ENCODE data around the gene EPHA1. TPM values are rescaled to one million over a fixed set of nuclear protein-coding genes. Genes with fewer than 3 reads are reported as not detected.

Gene EPHA1
- polyA plus RNA-seq, 1 of the 3 experiments (the other 2 are of a cell fraction), result 0.49 TPM

GRCh38 chr7:143380646-143381426, 27.8 kb downstream of the EPHA1 start, which contains the start of gene ZYX:
Gene ZYX (plus strand): TSS chr7:143381345. CDS start chr7:143381572, 227 bp downstream.
- peak; percentile 99 for DNase-seq
- ChIA-PET CTCF (interaction anchor here (0.6 to 5.8 kb wide), 34 partner anchors 9 to 521 kb away, joined by 3 to 50 read pairs (median 6); partner anchors contain the start of genes CASP2, EPHA1, GSTK1 and TCAF1), POLR2A (interaction anchor here (0.6 to 1.4 kb wide), 3 partner anchors 18 to 118 kb away, joined by 3 to 5 read pairs (median 4); partner anchors contain the start of genes CASP2 and GSTK1)
- Histone ChIP-seq H3K9me3 (no peaks in the 10 kb centered on the region), H3K4me1 (ENCODE audit: control insufficient read depth in 1 of 2, insufficient read depth in 2 of 2, low read depth in 1 of 2, low read length in 1 of 2) (peaks cover 20 to 50% of the 10 kb centered on the region in 2 experiments; a peak in 3 of 4 replicates), H2AFZ (ENCODE audit: low read depth) (peak within 1 kb of the TSS; percentile 58; the same call in 1 of the 2 replicates), H3K4me3 (ENCODE audit: low read depth in 2 of 2, low read length in 1 of 2) (peak within 1 kb of the TSS; percentile 79 to 99), H3K27me3 (ENCODE audit: insufficient read depth) (no peaks in the 10 kb centered on the region), H4K20me1 (ENCODE audit: insufficient read depth) (peaks cover 40% of the 10 kb centered on the region), H3K4me2 (peak within 1 kb of the TSS; percentile 100), H3K79me2 (ENCODE audit: insufficient read depth) (peaks cover 86% of the 10 kb centered on the region), H3K36me3 (replicated peaks in 1 of 2; ENCODE audit: control insufficient read depth in 1 of 2, insufficient read depth in 2 of 2, low read length in 1 of 2) (peaks cover 16 to 40% of the 10 kb centered on the region in 2 experiments), H3K27ac (ENCODE audit: low read depth in 2 of 2, low read length in 1 of 2) (peak within 1 kb of the TSS; percentile 91 to 100), H3K9me2 (no peaks in the 10 kb centered on the region), H3K9ac (peak within 1 kb of the TSS; percentile 99), H3F3A (replicated peaks; ENCODE audit: insufficient read depth) (peaks cover 23% of the 10 kb centered on the region)
- 0% methylated on average over 19 of the region's 72 CpGs for WGBS (ENCODE audit: low lambda C conversion rate)
- TF ChIP-seq TAF1 (IDR thresholded peaks at IDR 0.05; ENCODE audit: borderline replicate concordance, low read depth, low read length) (peak; percentile 93), GATA2 (CRISPR knock-in tag; IDR thresholded peaks at IDR 0.05) (no peak), IRF3 (IDR thresholded peaks at IDR 0.05; ENCODE audit: low read depth, low read length) (no peak), USF2 (IDR thresholded peaks at IDR 0.05; ENCODE audit: borderline replicate concordance, low read depth, low read length) (no peak), NRF1 (IDR thresholded peaks at IDR 0.05; ENCODE audit: low read depth, low read length) (no peak), ELF1 (IDR thresholded peaks at IDR 0.05) (peak; percentile 34), MXI1 (IDR thresholded peaks at IDR 0.05; ENCODE audit: low read depth, low read length) (no peak), FOSL2 (IDR thresholded peaks at IDR 0.05; ENCODE audit: borderline replicate concordance, low read depth) (peak; percentile 95; the same call in 1 of the 2 replicates), MAX (IDR thresholded peaks at IDR 0.05; ENCODE audit: low read depth) (peak; percentile 40; the same call in 1 of the 2 replicates), ZBTB33 (IDR thresholded peaks at IDR 0.05; ENCODE audit: borderline replicate concordance, low read depth) (peak; percentile 56; the same call in 1 of the 2 replicates), MEF2A (IDR thresholded peaks at IDR 0.05; ENCODE audit: borderline replicate concordance, low read depth) (no peak), RCOR1 (IDR thresholded peaks at IDR 0.05; ENCODE audit: low read length) (no peak), TEAD4 (IDR thresholded peaks at IDR 0.05; ENCODE audit: borderline replicate concordance, insufficient read depth) (peak; percentile 45; the same call in 1 of the 2 replicates), FOXM1 (IDR thresholded peaks at IDR 0.05; ENCODE audit: low read depth) (no peak; the same call in 1 of the 2 replicates), USF1 (IDR thresholded peaks at IDR 0.05; ENCODE audit: borderline replicate concordance, low read depth) (no peak), REST (IDR thresholded peaks at IDR 0.05; ENCODE audit: low read depth, low read length) (peak; percentile 51), RXRA (IDR thresholded peaks at IDR 0.05; ENCODE audit: borderline replicate concordance, low read depth) (peak; percentile 77; the same call in 1 of the 2 replicates), CHD2 (IDR thresholded peaks at IDR 0.05; ENCODE audit: low read length, partially characterized antibody) (peak; percentile 75), JUND (IDR thresholded peaks at IDR 0.05) (peak; percentile 79), POLR2AphosphoS5 (IDR thresholded peaks at IDR 0.05; ENCODE audit: low read depth, low read length) (peak; percentile 58)
